BE2C (cell line): ENCODE data around the gene NR3C1.
A peak's percentile ranks its signal among the peaks of the same experiment; 100 is the strongest.

Experiments
- DNase-seq: peaks from one replicate; pipeline ENCODE4 v3.0.0-alpha.2; 2020
- H3K27me3 ChIP-seq: fragments of 250-450 bp; sonication (Bioruptor Pico); 2 replicates; pipeline ENCODE4 v1.5.1; 2020; ENCODE audit warnings: mild to moderate bottlenecking
- H3K36me3 ChIP-seq: fragments of 250-450 bp; sonication (Bioruptor Pico); 2 replicates; pipeline ENCODE4 v1.5.1; 2020; ENCODE audit warnings: mild to moderate bottlenecking
- H3K4me1 ChIP-seq: fragments of 250-450 bp; sonication (Bioruptor Pico); 2 replicates; pipeline ENCODE4 v1.5.1; 2020
- H3K4me3 ChIP-seq: 2 replicates; pipeline ENCODE4 v1.5.1; 2011; ENCODE audit warnings: low read depth, low read length
- H3K9me3 ChIP-seq: fragments of 250-450 bp; sonication (Bioruptor Pico); 2 replicates; pipeline ENCODE4 v1.5.1; 2020
- CTCF ChIP-seq: IDR thresholded peaks from 2 replicates; pipeline ENCODE4 v1.5.1; 2012; ENCODE audit warnings: mild to moderate bottlenecking, low read depth, low read length

The NR3C1 gene

GRCh38 chr5:143406408-143406807, 2.9 kb upstream of the NR3C1 start:
- no peak for TF ChIP-seq CTCF
- Histone ChIP-seq H3K36me3 (no peaks in the 10 kb centered on the region), H3K9me3 (no peaks in the 10 kb centered on the region), H3K27me3 (peaks cover 68% of the 10 kb centered on the region), H3K4me3 (no peak overlapping the region), H3K4me1 (no peaks in the 10 kb centered on the region)
- no peak for DNase-seq

GRCh38 chr5:143405849-143406098, 2.3 kb upstream of the NR3C1 start:
- Histone ChIP-seq H3K4me1 (no peaks in the 10 kb centered on the region), H3K36me3 (no peaks in the 10 kb centered on the region), H3K4me3 (peak overlapping the region; percentile 82), H3K27me3 (peaks cover 70% of the 10 kb centered on the region), H3K9me3 (no peaks in the 10 kb centered on the region)
- no peak for DNase-seq
- TF ChIP-seq CTCF, result no peak

GRCh38 chr5:143405063-143405848, 1.8 kb upstream of the NR3C1 start:
- Histone ChIP-seq H3K4me3 (peak overlapping the region; percentile 82), H3K4me1 (no peaks in the 10 kb centered on the region), H3K27me3 (peaks cover 70% of the 10 kb centered on the region), H3K9me3 (no peaks in the 10 kb centered on the region), H3K36me3 (no peaks in the 10 kb centered on the region)
- DNase-seq, result peak; percentile 82
- TF ChIP-seq CTCF, result peak; percentile 2; the same call in 1 of the 2 replicates

- peak; percentile 17 for DNase-seq
- H3K36me3 ChIP-seq, result no peaks in the 10 kb centered on the region
- peaks cover 73% of the 10 kb centered on the region for H3K27me3 ChIP-seq
- no peak for TF ChIP-seq CTCF
- no peaks in the 10 kb centered on the region for H3K4me1 ChIP-seq
- H3K9me3 ChIP-seq, result no peaks in the 10 kb centered on the region
- H3K4me3 ChIP-seq, result peak overlapping the region; percentile 82
Measured at GRCh38 chr5:143404416-143405062, 1.1 kb upstream of the NR3C1 start.

GRCh38 chr5:143403334-143403592, 223 bp downstream of the NR3C1 start:
- Histone ChIP-seq H3K4me1 (no peaks in the 10 kb centered on the region), H3K36me3 (no peaks in the 10 kb centered on the region), H3K27me3 (peaks cover 78% of the 10 kb centered on the region), H3K4me3 (peak overlapping the region; percentile 45), H3K9me3 (no peaks in the 10 kb centered on the region)
- no peak for TF ChIP-seq CTCF
- DNase-seq, result no peak

GRCh38 chr5:143402553-143403333, 743 bp downstream of the NR3C1 start:
- H3K9me3 ChIP-seq, result no peaks in the 10 kb centered on the region
- peak overlapping the region; percentile 45 for H3K4me3 ChIP-seq
- TF ChIP-seq CTCF, result no peak
- no peaks in the 10 kb centered on the region for H3K4me1 ChIP-seq
- no peaks in the 10 kb centered on the region for H3K36me3 ChIP-seq
- DNase-seq, result peak; percentile 36
- peaks cover 83% of the 10 kb centered on the region for H3K27me3 ChIP-seq
